Stimulated activated CD4-positive, alpha-beta T cell treated with anti-CD3 and anti-CD28 coated beads, Interleukin-2, amount 100 ng/mL, for 48 hours (primary cell): Measurements from ENCODE around the gene ELAVL4.

Experiments
- DNase-seq, 2 donors: peaks; one replicate each; pipeline ENCODE4 v3.0.0-alpha.2; 2020

ELAVL4 gene

GRCh38 chr1:50180367-50180766 is 71.6 kb downstream of the ELAVL4 start:
- no peak for DNase-seq

GRCh38 chr1:50181027-50181663 is 72.4 kb downstream of the ELAVL4 start:
- DNase-seq = no peak

GRCh38 chr1:50183378-50184133 is 74.8 kb downstream of the ELAVL4 start:
- DNase-seq = no peak

- DNase-seq = no peak
Observed at GRCh38 chr1:50189369-50189768, 80.6 kb downstream of the ELAVL4 start.

GRCh38 chr1:50193002-50193401 is 84.3 kb downstream of the ELAVL4 start:
- no peak for DNase-seq

GRCh38 chr1:50195205-50195604 is 86.5 kb downstream of the ELAVL4 start:
- no peak for DNase-seq

GRCh38 chr1:50196081-50196480 is 87.4 kb downstream of the ELAVL4 start:
- no peak for DNase-seq

GRCh38 chr1:50197216-50197615 is 88.5 kb downstream of the ELAVL4 start:
- DNase-seq = no peak

GRCh38 chr1:50208315-50208714 is 99.6 kb downstream of the ELAVL4 start:
- no peak for DNase-seq

GRCh38 chr1:50208756-50209155 is 100.0 kb downstream of the ELAVL4 start:
- DNase-seq = no peak

- no peak for DNase-seq
Observed at GRCh38 chr1:50209749-50210148, 101.0 kb downstream of the ELAVL4 start.

- no peak for DNase-seq
Observed at GRCh38 chr1:50213505-50213904, 104.8 kb downstream of the ELAVL4 start.

GRCh38 chr1:50214717-50215116 is 106.0 kb downstream of the ELAVL4 start:
- DNase-seq = no peak

GRCh38 chr1:50218344-50219120 is 109.8 kb downstream of the ELAVL4 start:
- no peak for DNase-seq

- DNase-seq = no peak
Observed at GRCh38 chr1:50228871-50229384, 120.2 kb downstream of the ELAVL4 start.

- no peak for DNase-seq
Observed at GRCh38 chr1:50231209-50231608, 122.5 kb downstream of the ELAVL4 start.

GRCh38 chr1:50232336-50232735 is 123.6 kb downstream of the ELAVL4 start:
- DNase-seq = no peak

GRCh38 chr1:50236656-50237055 is 127.9 kb downstream of the ELAVL4 start:
- no peak for DNase-seq

GRCh38 chr1:50237056-50237455 is 128.3 kb downstream of the ELAVL4 start:
- no peak for DNase-seq

GRCh38 chr1:50243939-50244338 is 135.2 kb downstream of the ELAVL4 start:
- no peak for DNase-seq

GRCh38 chr1:50246869-50247268 is 138.1 kb downstream of the ELAVL4 start:
- DNase-seq = no peak

GRCh38 chr1:50251702-50252101 is 143.0 kb downstream of the ELAVL4 start:
- no peak for DNase-seq

- no peak for DNase-seq
Observed at GRCh38 chr1:50252196-50252595, 143.5 kb downstream of the ELAVL4 start.
